NCI-H2029 treated with DMSO at 0.1 percent for 48 hours (cell line): ENCODE results near the gene PCDH9.
A peak's percentile ranks its signal among the peaks of the same experiment; 100 is the strongest.

ENCODE experiments used
- DNase-seq: peaks from one replicate; lab custom pipeline; 2025; lab: John Stamatoyannopoulos, UW

Gene PCDH9

GRCh38 chr13:67023130-67023876, 206.8 kb downstream of the PCDH9 start:
- DNase-seq, result peak; percentile 23

- no peak for DNase-seq
Measured at GRCh38 chr13:67018775-67019174, 211.4 kb downstream of the PCDH9 start.

- DNase-seq, result no peak
Measured at GRCh38 chr13:67017276-67017675, 212.9 kb downstream of the PCDH9 start.

- DNase-seq, result no peak
Measured at GRCh38 chr13:67015976-67016600, 214.0 kb downstream of the PCDH9 start.

GRCh38 chr13:67014399-67014798, 215.7 kb downstream of the PCDH9 start:
- DNase-seq, result no peak

GRCh38 chr13:67013709-67014108, 216.4 kb downstream of the PCDH9 start:
- no peak for DNase-seq

GRCh38 chr13:67008075-67008668, 222.0 kb downstream of the PCDH9 start:
- no peak for DNase-seq

- DNase-seq, result no peak
Measured at GRCh38 chr13:67004511-67004910, 225.6 kb downstream of the PCDH9 start.

- DNase-seq, result no peak
Measured at GRCh38 chr13:67003743-67004142, 226.4 kb downstream of the PCDH9 start.

- no peak for DNase-seq
Measured at GRCh38 chr13:67001363-67001762, 228.8 kb downstream of the PCDH9 start.

- DNase-seq, result no peak
Measured at GRCh38 chr13:66996503-66996902, 233.6 kb downstream of the PCDH9 start.

GRCh38 chr13:66995203-66995611, 234.9 kb downstream of the PCDH9 start:
- DNase-seq, result no peak

GRCh38 chr13:66994517-66995202, 235.5 kb downstream of the PCDH9 start:
- DNase-seq, result no peak

- no peak for DNase-seq
Measured at GRCh38 chr13:66994097-66994496, 236.0 kb downstream of the PCDH9 start.

GRCh38 chr13:66992719-66993118, 237.4 kb downstream of the PCDH9 start:
- DNase-seq, result no peak

- no peak for DNase-seq
Measured at GRCh38 chr13:66992183-66992582, 238.0 kb downstream of the PCDH9 start.

- DNase-seq, result no peak
Measured at GRCh38 chr13:66984241-66984640, 245.9 kb downstream of the PCDH9 start.

GRCh38 chr13:66981912-66982311, 248.2 kb downstream of the PCDH9 start:
- DNase-seq, result no peak

GRCh38 chr13:66977161-66977560, 253.0 kb downstream of the PCDH9 start:
- no peak for DNase-seq

GRCh38 chr13:66974889-66975288, 255.2 kb downstream of the PCDH9 start:
- DNase-seq, result no peak

- DNase-seq, result no peak
Measured at GRCh38 chr13:66974174-66974573, 256.0 kb downstream of the PCDH9 start.

GRCh38 chr13:66972659-66973058, 257.5 kb downstream of the PCDH9 start:
- no peak for DNase-seq

GRCh38 chr13:66971004-66971403, 259.1 kb downstream of the PCDH9 start:
- no peak for DNase-seq
